Muscle layer of colon (tissue), 2 donors: ENCODE data around the gene CEP128.
A peak's percentile ranks its signal among the peaks of the same experiment; 100 is the strongest.

Experiments used
- H3K27ac ChIP-seq: one replicate; pipeline ENCODE4 v1.7.0; 2013; ENCODE audit warnings: low read depth, mild to moderate bottlenecking, low read length, moderate library complexity
- H3K27me3 ChIP-seq, 2 donors: one replicate each; pipeline ENCODE4 v1.7.0; 2013; ENCODE audit warnings: low read length in 2 of 2, mild to moderate bottlenecking in 2 of 2; ENCODE audit not compliant: insufficient read depth in 2 of 2, control insufficient read depth in 1 of 2
- H3K36me3 ChIP-seq: one replicate; pipeline ENCODE4 v1.7.0; 2013; ENCODE audit warnings: mild to moderate bottlenecking, low read length; ENCODE audit not compliant: insufficient read depth
- H3K4me1 ChIP-seq: one replicate; pipeline ENCODE4 v1.7.0; 2013; ENCODE audit warnings: mild to moderate bottlenecking, low read length; ENCODE audit not compliant: insufficient read depth
- H3K4me3 ChIP-seq, 2 donors: one replicate each; pipeline ENCODE4 v1.7.0; 2013; ENCODE audit warnings: low read length in 2 of 2, low read depth in 1 of 2, mild to moderate bottlenecking in 1 of 2, moderate library complexity in 1 of 2
- H3K9ac ChIP-seq: one replicate; pipeline ENCODE4 v1.7.0; 2013; ENCODE audit warnings: low read length
- H3K9me3 ChIP-seq: one replicate; pipeline ENCODE4 v1.7.0; 2013; ENCODE audit warnings: mild to moderate bottlenecking, low read length
- donor health status: abdominal sarcoma.
- donor health status: Adenocarcinoma of cecum.

The CEP128 gene

GRCh38 chr14:80948291-80948690 is 6.8 kb upstream of the CEP128 start:
- Histone ChIP-seq H3K4me3 (no peak overlapping the region), H3K9me3 (no peaks in the 10 kb centered on the region), H3K36me3 (no peaks in the 10 kb centered on the region), H3K9ac (no peak overlapping the region), H3K27ac (no peak overlapping the region), H3K4me1 (no peaks in the 10 kb centered on the region), H3K27me3 (no peaks in the 10 kb centered on the region)

GRCh38 chr14:80946797-80947196 is 5.3 kb upstream of the CEP128 start:
- no peak overlapping the region for H3K4me3 ChIP-seq
- no peaks in the 10 kb centered on the region for H3K36me3 ChIP-seq
- peaks cover 9% of the 10 kb centered on the region for H3K4me1 ChIP-seq

GRCh38 chr14:80946187-80946586 is 4.6 kb upstream of the CEP128 start:
- Histone ChIP-seq H3K9ac (no peak overlapping the region), H3K36me3 (no peaks in the 10 kb centered on the region), H3K27ac (no peak overlapping the region), H3K27me3 (no peaks in the 10 kb centered on the region), H3K4me3 (no peak overlapping the region), H3K4me1 (peaks cover 9% of the 10 kb centered on the region), H3K9me3 (no peaks in the 10 kb centered on the region)

More at GRCh38 chr14:80946797-80947196, 5.3 kb upstream of the CEP128 start:
- Histone ChIP-seq H3K27me3 (no peaks in the 10 kb centered on the region), H3K9ac (no peak overlapping the region), H3K27ac (no peak overlapping the region), H3K9me3 (no peaks in the 10 kb centered on the region)

- no peaks in the 10 kb centered on the region for H3K9me3 ChIP-seq
- H3K27ac ChIP-seq = no peak overlapping the region
- H3K27me3 ChIP-seq = no peaks in the 10 kb centered on the region
- H3K9ac ChIP-seq = no peak overlapping the region
- peaks cover 13% of the 10 kb centered on the region for H3K4me1 ChIP-seq
- no peak overlapping the region for H3K4me3 ChIP-seq
- no peaks in the 10 kb centered on the region for H3K36me3 ChIP-seq
These were observed 3.5 kb upstream of the CEP128 start for GRCh38 chr14:80944861-80945617.

GRCh38 chr14:80942191-80942600 is 658 bp upstream of the CEP128 start:
- H3K4me1 ChIP-seq = peaks cover 13% of the 10 kb centered on the region
- H3K9ac ChIP-seq = peak overlapping the region; percentile 59
- H3K4me3 ChIP-seq = peak overlapping the region in 1 of 2 donors; percentile 80
- no peaks in the 10 kb centered on the region for H3K27me3 ChIP-seq
- H3K27ac ChIP-seq = peak overlapping the region; percentile 41
- no peaks in the 10 kb centered on the region for H3K9me3 ChIP-seq
- no peaks in the 10 kb centered on the region for H3K36me3 ChIP-seq

GRCh38 chr14:80940146-80940545 is 1.4 kb downstream of the CEP128 start:
- Histone ChIP-seq H3K9ac (no peak overlapping the region), H3K36me3 (no peaks in the 10 kb centered on the region), H3K9me3 (no peaks in the 10 kb centered on the region)

GRCh38 chr14:80933686-80934085 is 7.9 kb downstream of the CEP128 start:
- Histone ChIP-seq H3K4me1 (no peaks in the 10 kb centered on the region), H3K9ac (no peak overlapping the region), H3K9me3 (no peaks in the 10 kb centered on the region), H3K4me3 (no peak overlapping the region), H3K36me3 (no peaks in the 10 kb centered on the region), H3K27ac (no peak overlapping the region), H3K27me3 (no peaks in the 10 kb centered on the region)

More at GRCh38 chr14:80940146-80940545, 1.4 kb downstream of the CEP128 start:
- H3K4me3 ChIP-seq = no peak overlapping the region
- H3K27me3 ChIP-seq = no peaks in the 10 kb centered on the region
- H3K4me1 ChIP-seq = peaks cover 13% of the 10 kb centered on the region
- H3K27ac ChIP-seq = no peak overlapping the region

- no peak overlapping the region for H3K9ac ChIP-seq
- H3K27me3 ChIP-seq = no peaks in the 10 kb centered on the region
- no peaks in the 10 kb centered on the region for H3K36me3 ChIP-seq
- H3K4me3 ChIP-seq = no peak overlapping the region
- H3K27ac ChIP-seq = no peak overlapping the region
- H3K4me1 ChIP-seq = no peaks in the 10 kb centered on the region
- H3K9me3 ChIP-seq = no peaks in the 10 kb centered on the region
These were observed 8.3 kb downstream of the CEP128 start for GRCh38 chr14:80933282-80933681.

- H3K4me3 ChIP-seq = no peak overlapping the region
- H3K9ac ChIP-seq = no peak overlapping the region
- H3K27ac ChIP-seq = no peak overlapping the region
- no peaks in the 10 kb centered on the region for H3K9me3 ChIP-seq
- H3K27me3 ChIP-seq = no peaks in the 10 kb centered on the region
- H3K36me3 ChIP-seq = no peaks in the 10 kb centered on the region
- no peaks in the 10 kb centered on the region for H3K4me1 ChIP-seq
These were observed 10.6 kb downstream of the CEP128 start for GRCh38 chr14:80930836-80931389.

GRCh38 chr14:80930095-80930494 is 11.4 kb downstream of the CEP128 start:
- no peak overlapping the region for H3K9ac ChIP-seq
- H3K4me1 ChIP-seq = no peaks in the 10 kb centered on the region
- H3K36me3 ChIP-seq = no peaks in the 10 kb centered on the region
- H3K27me3 ChIP-seq = no peaks in the 10 kb centered on the region
- no peak overlapping the region for H3K27ac ChIP-seq
- no peak overlapping the region for H3K4me3 ChIP-seq
- no peaks in the 10 kb centered on the region for H3K9me3 ChIP-seq

- H3K27me3 ChIP-seq = no peaks in the 10 kb centered on the region
- H3K9ac ChIP-seq = no peak overlapping the region
- no peaks in the 10 kb centered on the region for H3K4me1 ChIP-seq
- H3K27ac ChIP-seq = no peak overlapping the region
- no peak overlapping the region for H3K4me3 ChIP-seq
- no peaks in the 10 kb centered on the region for H3K36me3 ChIP-seq
- no peaks in the 10 kb centered on the region for H3K9me3 ChIP-seq
These were observed 14.2 kb downstream of the CEP128 start for GRCh38 chr14:80927083-80927989.
